ENCODE measurements around the gene NUP50.

The NUP50 gene

DNA sequence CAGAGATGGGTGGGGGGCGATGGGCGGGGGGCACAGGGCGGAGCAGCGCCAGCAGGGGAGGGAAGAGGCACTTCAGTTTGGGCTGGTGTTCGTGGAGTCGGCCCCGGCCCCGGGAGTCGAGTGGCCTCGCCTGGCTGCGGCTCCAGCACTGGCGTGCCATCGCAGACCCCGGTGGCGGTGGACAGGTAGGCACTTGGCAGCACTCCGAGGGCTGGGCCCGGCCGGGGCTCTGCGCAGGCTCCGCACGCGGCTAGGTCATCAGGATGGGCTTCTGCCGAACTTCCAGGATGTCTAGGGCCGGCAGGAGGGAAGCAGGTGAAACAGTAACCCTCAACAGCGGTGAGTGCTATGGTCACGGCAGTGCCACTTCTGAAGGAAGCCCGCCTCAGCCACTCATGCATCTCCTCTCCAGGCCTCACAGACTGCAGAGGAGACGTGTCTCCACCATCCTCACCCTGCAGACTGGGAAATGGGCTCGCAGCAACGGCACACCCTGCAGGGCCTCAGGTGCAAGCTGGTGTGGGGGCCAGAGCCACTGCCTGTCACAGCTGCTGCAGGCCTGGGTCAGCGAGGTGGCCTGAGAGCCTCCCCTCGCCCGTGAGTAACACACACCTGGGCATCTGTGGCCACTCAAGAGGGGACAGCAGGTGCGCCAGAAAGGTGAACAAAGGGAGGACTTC is 33.3 kb downstream of the NUP50 start:
- no peak for DNase-seq

GRCh38 chr22:45197606-45198462 is 34.1 kb downstream of the NUP50 start:
- no peak for DNase-seq

DNA sequence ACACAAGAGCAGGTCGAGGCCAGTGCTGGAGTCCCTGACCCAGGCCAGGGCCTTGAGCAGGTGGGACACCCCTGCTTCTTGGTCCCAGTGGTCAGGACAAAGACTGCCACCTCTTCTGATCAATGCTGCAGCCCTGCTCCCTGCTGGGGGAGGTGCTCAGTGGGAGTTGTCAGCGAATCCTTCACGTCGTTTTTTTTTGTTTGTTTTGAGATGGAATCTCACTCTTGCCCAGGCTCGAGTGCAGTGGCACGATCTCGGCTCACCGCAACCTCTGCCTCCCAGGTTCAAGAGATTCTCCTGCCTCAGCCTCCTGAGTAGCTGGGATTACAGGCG is 34.7 kb downstream of the NUP50 start:
- DNase-seq, result no peak

GRCh38 chr22:45199723-45200122 is 36.0 kb downstream of the NUP50 start:
- no peak for DNase-seq

DNA sequence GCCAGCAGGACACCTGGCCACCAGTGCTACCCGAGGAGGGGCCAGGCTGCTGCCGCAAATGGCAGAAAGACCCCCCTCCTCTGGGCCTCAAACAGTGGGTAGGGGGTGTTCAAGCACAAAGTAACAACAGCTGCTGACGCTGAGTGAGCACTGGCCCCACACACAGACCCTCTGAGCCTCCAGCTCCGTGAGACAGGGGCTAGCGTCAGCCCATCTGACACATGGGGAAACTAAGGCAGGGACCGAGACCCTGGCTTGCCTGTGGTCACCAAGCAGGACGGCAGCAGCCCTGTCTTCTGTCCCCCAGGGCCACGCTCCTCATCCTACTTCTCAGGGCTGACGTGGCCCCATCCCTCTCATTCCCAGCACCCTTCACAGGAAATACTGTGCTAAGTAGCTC is 36.5 kb downstream of the NUP50 start:
- no peak for DNase-seq

DNA sequence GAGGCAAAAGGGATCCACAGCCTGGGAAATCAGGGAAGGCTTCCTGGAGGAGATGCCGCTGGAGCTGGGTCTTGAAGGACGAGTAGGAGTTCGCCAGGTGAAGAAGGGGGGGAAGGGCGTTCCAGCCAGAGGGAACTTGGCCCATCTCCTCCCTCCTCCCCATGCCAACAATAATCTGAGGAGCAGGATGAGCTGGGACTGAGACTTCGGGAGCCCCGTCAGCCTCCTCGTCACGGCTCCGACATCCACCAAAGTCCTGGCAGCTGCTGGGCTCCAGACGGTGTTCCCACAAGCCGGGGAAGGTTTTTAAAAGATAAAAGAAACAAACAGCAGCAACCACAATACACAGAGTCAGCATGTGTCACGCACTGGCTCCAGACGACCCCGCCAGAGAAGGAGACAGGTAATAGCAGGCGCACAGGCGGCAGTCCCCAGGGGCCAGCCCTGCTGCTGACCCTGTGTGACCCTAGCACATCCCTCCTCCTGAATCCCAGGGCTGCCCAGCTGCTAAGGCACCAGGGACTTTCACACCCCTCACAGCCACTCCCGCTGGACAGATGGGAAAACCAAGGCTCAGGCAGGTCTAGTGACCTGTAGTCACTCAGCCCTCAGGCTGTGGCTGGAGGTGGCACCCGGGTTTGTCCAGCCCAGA is 37.3 kb downstream of the NUP50 start:
- DNase-seq, result no peak

DNA sequence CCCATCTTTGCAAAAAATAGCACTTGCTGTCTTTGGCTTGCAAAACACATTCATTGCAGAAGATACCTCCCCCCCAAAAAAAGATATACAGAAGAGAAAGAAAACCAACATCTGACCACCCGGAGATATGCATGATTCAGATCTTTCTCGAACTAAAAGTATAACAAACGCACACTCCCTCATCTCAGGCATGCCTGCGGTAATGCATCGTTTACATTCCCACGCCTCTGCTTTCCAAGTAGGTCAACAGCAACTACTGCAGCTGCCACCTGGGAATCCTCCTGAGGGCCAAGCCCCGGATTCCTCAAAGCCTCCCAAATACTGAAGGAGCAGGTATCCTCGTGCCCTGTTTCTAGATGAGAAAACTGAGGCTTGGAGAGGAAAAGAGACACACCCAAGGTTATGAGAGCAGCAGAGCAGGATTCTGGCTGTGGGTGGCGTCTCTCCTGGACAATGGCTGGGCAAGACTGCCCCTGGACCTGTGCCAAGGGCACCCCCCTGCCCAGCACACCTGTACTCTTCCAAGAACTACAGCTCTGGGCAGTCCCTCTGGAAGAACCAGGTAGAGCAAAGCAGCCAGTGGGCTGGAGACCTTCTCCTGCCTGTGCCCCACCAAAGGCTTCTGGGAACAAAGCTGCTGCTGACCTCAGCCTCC is 38.1 kb downstream of the NUP50 start:
- DNase-seq, result no peak

GRCh38 chr22:45202333-45203149 is 38.8 kb downstream of the NUP50 start:
- DNase-seq, result no peak

GRCh38 chr22:45203150-45203951 is 39.6 kb downstream of the NUP50 start:
- DNase-seq, result no peak

GRCh38 chr22:45204241-45204640 is 40.5 kb downstream of the NUP50 start:
- no peak for DNase-seq

DNA sequence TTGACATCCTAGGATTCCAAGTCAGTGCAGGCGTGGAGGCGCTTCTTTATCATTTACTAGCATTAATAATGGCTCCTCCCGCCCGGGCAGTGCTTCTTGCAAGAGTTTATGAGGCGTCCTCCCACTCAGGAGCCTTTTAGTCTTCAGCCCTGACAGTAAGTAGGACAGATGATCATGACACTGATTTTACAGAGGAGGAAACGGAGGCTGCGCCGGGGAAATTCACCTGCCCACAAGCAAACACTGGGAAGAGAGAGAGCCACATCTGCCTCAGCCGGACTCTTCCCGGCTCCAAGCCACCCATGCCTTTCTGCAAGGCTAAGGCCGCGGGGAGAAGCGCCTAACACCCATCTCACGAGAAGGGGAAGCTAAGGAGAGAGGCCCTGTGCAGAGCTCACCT is 41.1 kb downstream of the NUP50 start:
- DNase-seq, result no peak

DNA sequence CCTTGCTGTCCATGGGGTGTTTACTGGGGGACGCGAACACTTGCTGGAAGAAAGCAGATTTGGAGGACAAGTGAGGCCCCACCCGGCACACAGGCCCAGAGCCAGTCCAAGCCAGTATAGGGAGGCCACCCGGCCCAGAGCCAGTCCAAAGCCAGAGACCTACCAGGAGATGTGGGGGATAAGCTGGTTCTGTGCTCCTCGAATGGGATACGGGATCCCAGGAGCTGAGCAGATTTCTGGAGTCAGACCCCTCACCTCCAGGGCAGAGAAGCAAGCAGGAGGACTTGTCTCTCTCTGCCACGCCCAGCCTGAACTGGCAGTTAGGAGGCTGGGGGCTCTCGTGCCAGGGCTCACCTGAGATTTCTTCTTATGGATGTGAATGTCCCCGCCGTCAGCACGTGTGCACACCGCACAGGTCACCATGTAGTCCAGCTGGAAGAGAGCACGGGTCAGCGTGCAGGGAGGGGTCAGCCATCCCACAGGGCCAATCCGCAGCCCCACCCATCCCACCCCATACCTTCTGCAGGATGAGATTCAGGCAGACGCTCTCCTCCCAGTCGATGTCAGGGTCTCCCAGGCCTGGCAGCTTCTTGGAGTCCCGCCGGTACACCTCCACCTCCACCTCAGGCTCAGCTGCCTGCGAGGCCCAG is 41.7 kb downstream of the NUP50 start:
- DNase-seq, result no peak

GRCh38 chr22:45206233-45206632 is 42.5 kb downstream of the NUP50 start:
- DNase-seq, result no peak

GRCh38 chr22:45207533-45207932 is 43.8 kb downstream of the NUP50 start:
- no peak for DNase-seq

GRCh38 chr22:45207981-45208664 is 44.4 kb downstream of the NUP50 start:
- DNase-seq, result no peak

GRCh38 chr22:45208696-45208992 is 44.9 kb downstream of the NUP50 start:
- no peak for DNase-seq

DNA sequence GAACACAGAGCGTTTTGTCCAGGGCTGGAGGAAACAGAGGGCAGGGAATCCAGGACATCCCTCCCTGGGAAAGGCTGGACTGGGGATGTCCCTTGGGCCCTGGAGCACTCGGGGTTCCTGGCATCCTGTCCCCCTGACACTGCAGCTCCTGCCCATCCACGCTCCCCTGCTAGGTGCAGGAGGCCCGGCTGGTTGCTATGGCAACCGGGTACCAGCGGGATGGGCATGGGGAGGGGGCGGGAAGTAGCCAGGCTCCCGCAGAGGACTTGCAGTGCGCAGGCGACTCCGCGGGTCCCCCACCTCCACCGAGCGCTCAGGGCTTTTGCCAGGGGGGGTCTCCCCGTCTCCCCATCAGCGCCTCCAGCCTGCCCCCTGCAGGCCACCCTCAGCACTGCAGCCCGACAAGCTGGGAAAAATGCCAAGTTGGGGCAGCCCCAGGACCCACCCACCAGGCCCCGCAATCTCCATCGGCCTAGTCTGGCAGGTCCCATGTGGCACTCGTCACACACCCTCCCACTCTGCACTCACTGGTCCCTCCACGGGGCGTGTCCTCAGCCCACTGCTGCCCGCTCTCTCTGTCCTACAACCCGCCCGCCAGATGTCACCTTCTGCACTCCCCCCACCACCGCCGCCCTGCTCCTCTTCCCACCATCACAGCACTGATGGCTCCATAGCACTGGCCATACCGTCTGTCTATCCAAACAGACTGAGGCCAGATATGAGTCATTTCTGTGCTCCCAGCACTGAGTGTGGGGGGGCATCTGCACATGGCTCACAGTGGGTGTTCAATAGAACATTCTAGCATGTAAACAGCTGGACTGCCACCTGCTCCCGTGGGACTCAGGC is 45.5 kb downstream of the NUP50 start:
- DNase-seq, result no peak

GRCh38 chr22:45210174-45210573 is 46.4 kb downstream of the NUP50 start:
- DNase-seq, result no peak

DNA sequence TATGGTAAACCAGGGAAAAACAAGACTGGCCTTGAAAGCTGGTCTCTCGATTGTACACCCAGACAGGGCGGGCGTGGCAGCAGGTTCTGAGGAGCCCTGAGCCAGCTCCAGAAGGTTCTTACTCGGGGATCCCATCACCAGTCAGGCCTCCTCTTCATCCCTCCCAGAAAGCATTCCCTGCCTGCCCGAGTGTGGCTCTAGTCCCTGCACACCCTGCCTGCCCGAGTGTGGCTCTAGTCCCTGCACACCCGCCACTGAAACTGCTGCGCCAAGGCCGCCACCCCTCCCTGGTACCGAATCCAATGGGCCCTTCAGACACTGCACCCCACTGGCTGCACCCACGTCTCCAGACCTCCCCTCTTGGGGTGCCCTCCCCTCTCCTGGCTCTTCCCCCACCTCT is 46.9 kb downstream of the NUP50 start:
- no peak for DNase-seq

DNA sequence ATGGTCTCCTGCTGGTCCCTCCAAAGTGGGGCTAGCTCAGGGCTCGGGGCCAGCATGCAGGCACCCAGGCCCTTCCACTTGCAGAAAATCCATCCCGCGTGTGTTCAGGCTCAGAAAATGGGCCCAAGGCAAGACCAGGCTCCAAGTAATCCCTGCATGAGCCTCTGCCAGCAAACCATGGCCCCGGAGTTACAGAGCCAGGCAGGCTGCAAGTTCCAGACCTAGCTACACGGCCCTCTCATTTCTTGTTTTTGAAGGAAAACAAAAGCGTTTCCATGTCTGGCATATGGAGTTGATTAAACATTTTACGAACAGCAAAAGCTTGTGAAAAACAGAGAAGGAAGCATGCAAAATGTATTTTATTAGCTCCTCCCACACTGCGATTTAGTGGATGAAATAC is 47.3 kb downstream of the NUP50 start:
- no peak for DNase-seq

Measured in bone marrow (tissue), 2 donors.